GM12865 (cell line): ENCODE data around the gene RTRAF.

ENCODE experiments used
- DNase-seq: peaks from one replicate; pipeline ENCODE4 v3.0.0; 2010; ENCODE audit warnings: low read depth
- H3K4me3 ChIP-seq: 2 replicates; pipeline ENCODE4 v1.5.1; 2011; ENCODE audit warnings: mild to moderate bottlenecking, low read depth, low read length, control low read depth
- CTCF ChIP-seq: IDR thresholded peaks from 2 replicates; pipeline ENCODE4 v1.5.1; 2011; ENCODE audit warnings: low read length, control low read depth, low read depth, inconsistent platforms; ENCODE audit not compliant: insufficient read depth; ENCODE audit errors: missing control alignments

Gene RTRAF

GRCh38 chr14:51989293-51990234, at the start of gene RTRAF:
TSS of gene RTRAF (plus strand) at chr14:51989546. CDS start at chr14:51989640, 94 bp downstream.
- DNase-seq, result peak; percentile 97
- H3K4me3 ChIP-seq, result peak within 1 kb of the TSS; percentile 96
- no peak for TF ChIP-seq CTCF

GRCh38 chr14:51939755-51940301, 49.5 kb upstream of the RTRAF start:
- no peak overlapping the region for H3K4me3 ChIP-seq
- peak; percentile 76 for DNase-seq
- no peak for TF ChIP-seq CTCF

- no peak for DNase-seq
- TF ChIP-seq CTCF, result no peak
- H3K4me3 ChIP-seq, result no peak overlapping the region
Observed at GRCh38 chr14:51942971-51943370, 46.4 kb upstream of the RTRAF start.

- no peak for DNase-seq
- no peak for TF ChIP-seq CTCF
- no peak overlapping the region for H3K4me3 ChIP-seq
Observed at GRCh38 chr14:51950007-51950406, 39.3 kb upstream of the RTRAF start.

- TF ChIP-seq CTCF, result no peak
- no peak overlapping the region for H3K4me3 ChIP-seq
- no peak for DNase-seq
Observed at GRCh38 chr14:51951656-51952055, 37.7 kb upstream of the RTRAF start.

DNA sequence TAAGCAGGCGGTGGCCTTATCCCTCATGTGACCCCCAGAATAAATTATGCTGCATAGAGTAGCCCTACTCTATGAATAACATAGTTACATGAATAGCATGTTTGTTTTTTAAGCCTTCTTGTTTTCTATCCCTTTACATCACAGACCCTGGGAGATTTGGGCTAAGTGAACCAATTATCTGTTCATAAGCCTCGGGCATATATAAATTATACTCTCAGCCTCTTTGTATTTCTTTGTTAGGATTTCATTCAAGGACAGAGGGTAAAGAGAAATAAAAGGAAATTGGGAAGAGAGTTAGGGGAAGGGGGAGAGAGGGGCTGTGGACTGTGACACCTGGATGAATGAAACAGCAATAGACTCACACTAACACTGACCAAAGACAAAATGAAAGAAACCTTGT, 35.3 kb upstream of the RTRAF start:
- no peak for TF ChIP-seq CTCF
- no peak overlapping the region for H3K4me3 ChIP-seq
- DNase-seq, result no peak

- peak; percentile 10 for TF ChIP-seq CTCF
- DNase-seq, result peak; percentile 3
- no peak overlapping the region for H3K4me3 ChIP-seq
Observed at GRCh38 chr14:51954657-51955056, 34.7 kb upstream of the RTRAF start.
